HG03045 (cell line): Measurements from ENCODE around the gene APOC4.
"Not testable (repeated sequence)": the region's sequence is repeated elsewhere in the genome, so short reads cannot be mapped to it uniquely, and the experiment has no call there.

ENCODE experiments used
- ATAC-seq: cut with Tn5 transposase; IDR thresholded peaks from one replicate; pipeline ENCODE4 v1.9.1; 2021; ENCODE audit warnings: mild to moderate bottlenecking, moderate library complexity; ENCODE audit not compliant: unreplicated experiment

Gene APOC4

DNA sequence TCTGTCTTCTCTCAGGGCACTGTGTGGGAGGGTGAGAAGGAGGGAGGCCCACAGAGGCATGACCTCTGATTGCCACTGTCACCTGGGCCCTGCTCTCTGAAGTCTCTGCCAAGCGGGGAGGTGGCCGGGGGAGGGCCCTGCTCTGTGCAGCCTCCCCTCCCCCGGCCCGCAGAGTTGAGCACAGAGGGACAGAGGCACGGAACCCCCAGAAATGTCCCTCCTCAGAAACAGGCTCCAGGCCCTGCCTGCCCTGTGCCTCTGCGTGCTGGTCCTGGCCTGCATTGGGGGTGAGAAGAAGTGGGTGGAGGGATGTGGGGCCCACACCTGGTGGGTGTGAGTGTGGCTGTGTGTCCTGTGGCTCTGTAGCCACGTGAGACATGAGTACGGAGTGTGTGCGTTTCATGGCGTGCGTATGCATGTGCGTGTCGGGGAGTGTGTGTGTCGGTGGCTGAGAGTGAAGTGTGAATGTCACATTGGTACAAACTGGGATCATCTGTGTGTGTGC, at the start of gene APOC4:
Gene APOC4 (plus strand): TSS at position 171 of the 505 bp plus-strand sequence. CDS start 41 bp downstream, at position 212.
- ATAC-seq, result no peak

DNA sequence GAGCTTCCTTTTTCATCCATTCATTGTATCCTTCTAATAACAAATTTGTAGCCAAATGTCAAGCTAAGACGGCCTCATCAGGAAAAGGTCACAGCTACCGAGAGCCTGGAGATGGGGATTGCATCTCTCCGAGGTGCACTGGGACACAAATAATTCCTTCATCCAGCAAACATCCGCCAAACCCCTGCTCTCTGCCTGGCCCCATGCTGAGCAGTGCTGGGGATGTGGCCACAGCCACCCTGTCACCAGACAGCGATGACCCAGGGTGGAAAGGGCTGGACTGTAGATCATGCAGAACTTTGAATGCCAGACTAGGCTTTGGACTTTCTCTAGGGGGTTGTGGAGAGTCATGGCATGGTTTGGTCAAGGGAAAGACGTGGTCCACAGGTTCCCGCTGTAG, 49.1 kb upstream of the APOC4 start:
- no peak for ATAC-seq

- no peak for ATAC-seq
Measured at GRCh38 chr19:44893332-44894051, 48.5 kb upstream of the APOC4 start.

DNA sequence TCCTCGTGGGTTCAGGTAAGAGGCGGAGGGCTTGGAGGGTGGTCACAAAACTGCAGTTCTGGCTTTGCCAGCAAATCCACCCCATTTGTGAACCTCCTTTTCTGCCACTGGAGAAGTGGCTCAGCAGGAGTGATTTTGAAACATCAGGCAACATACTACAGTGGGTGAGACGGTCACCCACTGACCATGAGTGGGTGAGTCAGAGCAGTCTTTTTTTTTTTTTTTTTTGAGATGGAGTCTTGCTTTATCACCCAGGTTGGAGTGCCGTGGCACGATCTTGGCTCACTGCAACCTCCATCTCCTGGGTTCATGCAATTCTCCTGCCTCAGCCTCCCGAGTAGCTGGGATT, 48.0 kb upstream of the APOC4 start:
- no peak for ATAC-seq

DNA sequence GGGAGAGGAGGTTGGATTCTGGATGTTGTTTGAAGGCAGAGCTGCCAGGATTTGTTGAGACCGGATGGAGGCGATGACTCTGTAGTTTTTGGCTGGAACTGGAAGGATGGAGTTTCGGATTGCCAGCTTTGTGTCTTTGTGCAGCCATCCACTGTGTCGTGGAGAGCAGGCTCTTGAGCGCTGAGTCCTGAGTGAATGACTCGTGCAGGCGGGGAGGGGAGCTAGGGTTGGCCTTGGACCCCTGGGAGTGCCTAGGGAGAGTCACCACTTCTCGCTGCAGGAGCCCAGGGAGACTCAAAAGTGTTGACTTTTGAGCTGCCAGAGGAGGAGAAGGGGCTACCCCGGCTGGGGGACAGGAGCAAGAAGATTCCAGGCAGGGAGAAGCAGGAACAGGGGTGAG, 47.1 kb upstream of the APOC4 start:
- ATAC-seq, result no peak

DNA sequence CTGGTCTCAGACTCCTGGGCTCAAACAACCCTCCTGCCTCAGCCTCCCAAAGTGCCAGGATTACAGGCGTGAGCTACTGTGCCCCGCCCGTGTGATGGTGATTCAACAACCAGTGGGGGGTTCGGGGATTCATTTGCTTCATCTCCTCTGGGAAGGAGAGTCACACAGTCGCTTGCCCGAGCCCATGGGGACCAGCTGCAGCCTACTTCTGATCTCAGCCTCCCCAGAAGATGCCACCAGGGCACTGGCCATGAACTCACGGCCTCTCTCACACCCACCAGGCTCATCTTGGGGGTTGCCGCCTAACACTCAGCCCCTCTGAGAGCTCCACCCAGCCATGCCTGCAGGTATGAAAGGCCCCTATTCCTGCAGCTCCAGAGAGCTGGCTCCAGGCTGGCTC, 44.2 kb upstream of the APOC4 start:
- ATAC-seq, result no peak

DNA sequence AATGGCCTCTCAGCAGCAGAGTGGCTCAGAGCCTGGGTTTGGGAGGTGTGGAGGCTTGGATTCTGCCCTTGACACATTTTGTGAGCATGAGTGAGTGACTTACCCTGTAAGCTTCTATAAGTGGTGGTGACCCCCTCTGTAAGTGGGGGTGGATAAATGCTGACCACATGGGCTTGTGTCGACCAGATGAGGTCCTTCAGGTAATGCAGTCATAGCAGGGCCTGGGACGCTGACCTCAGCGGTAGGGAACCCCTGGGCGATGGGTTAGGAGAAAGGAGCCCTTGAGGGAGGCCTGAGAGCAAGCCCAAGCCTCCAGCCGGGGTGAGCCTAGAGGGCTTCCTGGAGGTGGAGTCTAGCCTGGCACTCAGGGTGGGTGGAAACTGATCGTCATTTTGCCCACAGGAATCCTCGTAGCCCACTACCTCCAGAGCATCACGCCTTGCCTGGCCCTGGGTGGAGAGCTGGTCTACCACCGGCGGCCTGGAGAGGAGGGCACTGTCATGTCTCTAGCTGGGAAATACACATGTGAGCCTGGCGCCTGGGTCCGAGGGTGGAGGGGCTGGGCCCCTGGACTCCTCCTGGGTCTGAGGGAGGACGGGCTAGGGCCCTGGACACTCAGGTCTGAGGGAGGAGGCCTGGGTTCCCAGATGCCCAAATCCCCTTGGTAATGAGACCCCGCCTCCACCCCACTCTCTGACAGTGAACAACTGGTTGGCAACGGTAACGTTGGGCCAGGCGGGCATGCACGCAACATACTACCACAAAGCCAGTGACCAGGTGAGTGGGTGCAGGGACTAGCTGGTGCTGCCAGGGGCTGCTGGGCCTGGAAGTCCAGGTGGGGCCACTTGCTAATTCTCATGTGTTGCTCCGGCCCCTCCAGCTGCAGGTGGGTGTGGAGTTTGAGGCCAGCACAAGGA, 41.5 kb upstream of the APOC4 start:
- ATAC-seq, result no peak

GRCh38 chr19:44903216-44903601, 38.8 kb upstream of the APOC4 start:
- ATAC-seq, result no peak

DNA sequence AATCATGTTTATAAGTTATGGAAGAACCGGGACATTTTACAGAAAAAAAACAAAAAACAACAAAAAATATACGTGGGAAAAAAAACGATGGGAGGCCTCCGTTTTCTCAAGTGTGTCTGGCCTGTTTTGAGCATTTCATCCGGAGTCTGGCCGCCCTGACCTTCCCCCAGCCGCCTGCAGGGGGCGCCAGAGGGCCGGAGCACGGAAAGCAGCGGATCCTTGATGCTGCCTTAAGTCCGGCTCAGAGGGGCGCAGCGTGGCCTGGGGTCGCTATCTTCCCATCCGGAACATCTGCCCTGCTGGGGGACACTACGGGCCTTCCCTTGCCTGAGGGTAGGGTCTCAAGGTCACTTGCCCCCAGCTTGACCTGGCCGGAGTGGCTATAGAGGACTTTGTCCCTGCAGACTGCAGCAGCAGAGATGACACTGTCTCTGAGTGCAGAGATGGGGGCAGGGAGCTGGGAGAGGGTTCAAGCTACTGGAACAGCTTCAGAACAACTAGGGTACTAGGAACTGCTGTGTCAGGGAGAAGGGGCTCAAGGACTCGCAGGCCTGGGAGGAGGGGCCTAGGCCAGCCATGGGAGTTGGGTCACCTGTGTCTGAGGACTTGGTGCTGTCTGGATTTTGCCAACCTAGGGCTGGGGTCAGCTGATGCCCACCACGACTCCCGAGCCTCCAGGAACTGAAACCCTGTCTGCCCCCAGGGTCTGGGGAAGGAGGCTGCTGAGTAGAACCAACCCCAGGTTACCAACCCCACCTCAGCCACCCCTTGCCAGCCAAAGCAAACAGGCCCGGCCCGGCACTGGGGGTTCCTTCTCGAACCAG, 38.2 kb upstream of the APOC4 start:
- ATAC-seq, result no peak

GRCh38 chr19:44904426-44904994, 37.5 kb upstream of the APOC4 start:
- no peak for ATAC-seq

- ATAC-seq, result no peak
Measured at GRCh38 chr19:44905437-44906160, 36.4 kb upstream of the APOC4 start, which contains the start of gene APOE. APOE (plus strand) TSS chr19:44905796; CDS start chr19:44906625, 829 bp downstream.

DNA sequence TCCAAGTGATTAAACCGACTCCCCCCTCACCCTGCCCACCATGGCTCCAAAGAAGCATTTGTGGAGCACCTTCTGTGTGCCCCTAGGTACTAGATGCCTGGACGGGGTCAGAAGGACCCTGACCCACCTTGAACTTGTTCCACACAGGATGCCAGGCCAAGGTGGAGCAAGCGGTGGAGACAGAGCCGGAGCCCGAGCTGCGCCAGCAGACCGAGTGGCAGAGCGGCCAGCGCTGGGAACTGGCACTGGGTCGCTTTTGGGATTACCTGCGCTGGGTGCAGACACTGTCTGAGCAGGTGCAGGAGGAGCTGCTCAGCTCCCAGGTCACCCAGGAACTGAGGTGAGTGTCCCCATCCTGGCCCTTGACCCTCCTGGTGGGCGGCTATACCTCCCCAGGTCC, 34.4 kb upstream of the APOC4 start:
- ATAC-seq, result no peak

DNA sequence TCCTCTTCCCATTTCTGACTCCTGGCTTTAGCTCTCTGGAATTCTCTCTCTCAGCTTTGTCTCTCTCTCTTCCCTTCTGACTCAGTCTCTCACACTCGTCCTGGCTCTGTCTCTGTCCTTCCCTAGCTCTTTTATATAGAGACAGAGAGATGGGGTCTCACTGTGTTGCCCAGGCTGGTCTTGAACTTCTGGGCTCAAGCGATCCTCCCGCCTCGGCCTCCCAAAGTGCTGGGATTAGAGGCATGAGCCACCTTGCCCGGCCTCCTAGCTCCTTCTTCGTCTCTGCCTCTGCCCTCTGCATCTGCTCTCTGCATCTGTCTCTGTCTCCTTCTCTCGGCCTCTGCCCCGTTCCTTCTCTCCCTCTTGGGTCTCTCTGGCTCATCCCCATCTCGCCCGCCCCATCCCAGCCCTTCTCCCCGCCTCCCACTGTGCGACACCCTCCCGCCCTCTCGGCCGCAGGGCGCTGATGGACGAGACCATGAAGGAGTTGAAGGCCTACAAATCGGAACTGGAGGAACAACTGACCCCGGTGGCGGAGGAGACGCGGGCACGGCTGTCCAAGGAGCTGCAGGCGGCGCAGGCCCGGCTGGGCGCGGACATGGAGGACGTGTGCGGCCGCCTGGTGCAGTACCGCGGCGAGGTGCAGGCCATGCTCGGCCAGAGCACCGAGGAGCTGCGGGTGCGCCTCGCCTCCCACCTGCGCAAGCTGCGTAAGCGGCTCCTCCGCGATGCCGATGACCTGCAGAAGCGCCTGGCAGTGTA, 33.8 kb upstream of the APOC4 start:
- ATAC-seq, result no peak

- no peak for ATAC-seq
Measured at GRCh38 chr19:44908836-44909261, 33.2 kb upstream of the APOC4 start.

- no peak for ATAC-seq
Measured at GRCh38 chr19:44909775-44910174, 32.3 kb upstream of the APOC4 start.

DNA sequence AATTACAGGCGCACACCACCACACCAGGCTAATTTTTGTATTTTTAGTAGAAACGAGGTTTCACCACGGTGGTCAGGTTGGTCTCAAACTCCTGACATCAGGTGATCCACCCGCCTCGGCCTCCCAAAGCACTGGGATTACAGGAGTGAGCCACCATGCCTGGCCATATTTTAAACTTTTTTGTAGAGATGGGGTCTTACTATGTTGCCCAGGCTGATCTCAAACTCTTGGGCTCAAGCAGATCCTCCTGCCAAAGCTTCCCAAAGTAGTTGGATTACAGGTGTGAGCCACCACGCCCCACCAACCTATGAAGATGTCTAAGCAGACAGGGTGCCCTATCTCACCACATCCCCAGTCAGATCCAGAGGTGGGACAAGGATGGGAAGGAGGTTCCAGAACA, 30.1 kb upstream of the APOC4 start:
- not testable (repeated sequence) for ATAC-seq

DNA sequence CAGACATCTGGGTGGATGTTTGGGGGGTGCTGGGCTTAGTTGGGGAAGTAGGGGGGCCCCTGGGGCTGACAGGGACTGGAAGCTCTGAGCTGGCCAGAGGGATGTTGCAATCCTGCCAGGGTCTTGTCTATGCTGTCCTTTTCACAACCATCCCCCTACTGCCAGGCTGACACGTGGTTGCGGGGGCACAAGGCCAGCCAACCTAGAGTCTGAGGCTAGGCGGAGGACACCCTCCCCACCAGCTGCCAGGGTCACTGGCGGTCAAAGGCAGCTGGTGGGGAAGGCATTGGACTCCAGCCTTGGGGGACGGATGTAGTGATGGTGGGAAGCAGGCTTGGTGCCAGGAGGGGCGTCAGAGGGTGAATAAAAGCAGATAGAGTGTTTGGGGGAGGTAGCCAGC, 29.2 kb upstream of the APOC4 start:
- ATAC-seq, result no peak

GRCh38 chr19:44913512-44914432, 28.3 kb upstream of the APOC4 start:
- ATAC-seq, result not testable (repeated sequence)
